GM21786 (cell line): ENCODE measurements around the gene DNAH2.
A peak's percentile ranks its signal among the peaks of the same experiment; 100 is the strongest.

Source experiments
- ATAC-seq: cut with Tn5 transposase; IDR thresholded peaks from one replicate; pipeline ENCODE4 v1.9.1; 2021; ENCODE audit not compliant: unreplicated experiment

The DNAH2 gene

DNA sequence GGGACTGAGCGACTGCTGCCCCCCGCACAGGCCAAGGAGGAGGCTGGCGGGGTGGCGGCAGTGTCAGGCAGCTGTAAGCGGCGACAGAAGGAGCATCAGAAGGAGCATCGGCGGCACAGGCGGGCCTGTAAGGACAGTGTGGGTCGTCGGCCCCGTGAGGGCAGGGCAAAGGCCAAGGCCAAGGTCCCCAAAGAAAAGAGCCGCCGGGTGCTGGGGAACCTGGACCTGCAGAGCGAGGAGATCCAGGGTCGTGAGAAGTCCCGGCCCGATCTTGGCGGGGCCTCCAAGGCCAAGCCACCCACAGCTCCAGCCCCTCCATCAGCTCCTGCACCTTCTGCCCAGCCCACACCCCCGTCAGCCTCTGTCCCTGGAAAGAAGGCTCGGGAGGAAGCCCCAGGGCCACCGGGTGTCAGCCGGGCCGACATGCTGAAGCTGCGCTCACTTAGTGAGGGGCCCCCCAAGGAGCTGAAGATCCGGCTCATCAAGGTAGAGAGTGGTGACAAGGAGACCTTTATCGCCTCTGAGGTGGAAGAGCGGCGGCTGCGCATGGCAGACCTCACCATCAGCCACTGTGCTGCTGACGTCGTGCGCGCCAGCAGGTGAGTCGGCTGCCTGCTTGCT is 131.7 kb downstream of the DNAH2 start:
- ATAC-seq: no peak

DNA sequence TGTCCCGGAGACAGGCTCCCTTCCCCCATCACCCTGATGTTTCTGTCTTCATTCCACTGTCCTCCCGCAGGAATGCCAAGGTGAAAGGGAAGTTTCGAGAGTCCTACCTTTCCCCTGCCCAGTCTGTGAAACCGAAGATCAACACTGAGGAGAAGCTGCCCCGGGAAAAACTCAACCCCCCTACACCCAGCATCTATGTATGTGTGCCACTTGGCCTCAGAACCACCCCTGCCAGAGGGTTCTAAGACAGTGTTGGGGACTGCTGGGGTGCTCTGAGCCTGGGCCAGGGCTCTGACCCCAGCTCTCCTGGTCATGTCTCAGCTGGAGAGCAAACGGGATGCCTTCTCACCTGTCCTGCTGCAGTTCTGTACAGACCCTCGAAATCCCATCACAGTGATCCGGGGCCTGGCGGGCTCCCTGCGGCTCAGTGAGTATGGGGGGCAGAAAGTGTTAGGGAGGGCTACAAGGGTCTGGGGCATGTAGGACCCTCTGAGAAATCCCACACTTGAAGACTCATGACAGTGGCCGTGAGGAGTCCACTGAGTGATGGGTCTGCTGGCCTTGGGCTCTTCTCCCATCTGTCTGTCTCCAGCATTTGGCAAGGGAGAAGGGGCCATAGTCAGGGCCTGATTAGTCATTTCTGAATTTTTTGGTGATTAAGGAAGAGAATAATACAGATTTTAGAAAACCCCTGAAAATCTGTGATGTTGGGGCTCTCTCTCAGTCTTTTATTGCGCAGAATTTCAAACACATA is 132.4 kb downstream of the DNAH2 start:
- ATAC-seq: no peak

GRCh38 chr17:7850701-7851437 is 133.3 kb downstream of the DNAH2 start:
- ATAC-seq: no peak

GRCh38 chr17:7851438-7852261 is 134.1 kb downstream of the DNAH2 start:
- ATAC-seq: peak; percentile 70

GRCh38 chr17:7852262-7852670 is 134.7 kb downstream of the DNAH2 start:
- no peak for ATAC-seq

DNA sequence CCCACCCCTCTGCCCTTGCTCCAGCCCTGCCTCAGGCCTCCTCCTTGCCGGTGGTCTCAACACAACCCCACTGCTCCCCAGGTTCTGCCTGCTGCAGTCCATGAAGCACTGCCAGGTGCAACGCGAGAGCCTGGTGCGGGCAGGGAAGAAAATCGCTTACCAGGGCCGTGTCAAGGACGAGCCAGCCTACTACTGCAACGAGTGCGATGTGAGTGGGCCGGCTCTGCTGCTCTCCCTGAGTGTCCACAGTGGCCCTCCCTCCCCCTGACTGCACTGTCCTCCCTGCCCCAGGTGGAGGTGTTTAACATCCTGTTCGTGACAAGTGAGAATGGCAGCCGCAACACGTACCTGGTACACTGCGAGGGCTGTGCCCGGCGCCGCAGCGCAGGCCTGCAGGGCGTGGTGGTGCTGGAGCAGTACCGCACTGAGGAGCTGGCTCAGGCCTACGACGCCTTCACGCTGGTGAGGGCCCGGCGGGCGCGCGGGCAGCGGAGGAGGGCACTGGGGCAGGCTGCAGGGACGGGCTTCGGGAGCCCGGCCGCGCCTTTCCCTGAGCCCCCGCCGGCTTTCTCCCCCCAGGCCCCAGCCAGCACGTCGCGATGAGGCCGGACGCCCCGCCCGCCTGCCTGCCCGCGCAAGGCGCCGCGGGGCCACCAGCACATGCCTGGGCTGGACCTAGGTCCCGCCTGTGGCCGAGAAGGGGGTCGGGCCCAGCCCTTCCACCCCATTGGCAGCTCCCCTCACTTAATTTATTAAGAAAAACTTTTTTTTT is 135.6 kb downstream of the DNAH2 start:
- no peak for ATAC-seq

- no peak for ATAC-seq
Observed at GRCh38 chr17:7853691-7854038, 136.1 kb downstream of the DNAH2 start.

- no peak for ATAC-seq
Observed at GRCh38 chr17:7854078-7854777, 136.7 kb downstream of the DNAH2 start.

GRCh38 chr17:7854851-7855659 is 137.5 kb downstream of the DNAH2 start, which contains the start of gene TMEM88:
Gene TMEM88, plus strand, starts transcription at chr17:7855066. Its CDS starts 9 bp downstream, at chr17:7855075.
- ATAC-seq: no peak

- ATAC-seq: no peak
Observed at GRCh38 chr17:7855660-7856010, 138.1 kb downstream of the DNAH2 start.

- ATAC-seq: no peak
Observed at GRCh38 chr17:7856011-7856810, 138.7 kb downstream of the DNAH2 start.

DNA sequence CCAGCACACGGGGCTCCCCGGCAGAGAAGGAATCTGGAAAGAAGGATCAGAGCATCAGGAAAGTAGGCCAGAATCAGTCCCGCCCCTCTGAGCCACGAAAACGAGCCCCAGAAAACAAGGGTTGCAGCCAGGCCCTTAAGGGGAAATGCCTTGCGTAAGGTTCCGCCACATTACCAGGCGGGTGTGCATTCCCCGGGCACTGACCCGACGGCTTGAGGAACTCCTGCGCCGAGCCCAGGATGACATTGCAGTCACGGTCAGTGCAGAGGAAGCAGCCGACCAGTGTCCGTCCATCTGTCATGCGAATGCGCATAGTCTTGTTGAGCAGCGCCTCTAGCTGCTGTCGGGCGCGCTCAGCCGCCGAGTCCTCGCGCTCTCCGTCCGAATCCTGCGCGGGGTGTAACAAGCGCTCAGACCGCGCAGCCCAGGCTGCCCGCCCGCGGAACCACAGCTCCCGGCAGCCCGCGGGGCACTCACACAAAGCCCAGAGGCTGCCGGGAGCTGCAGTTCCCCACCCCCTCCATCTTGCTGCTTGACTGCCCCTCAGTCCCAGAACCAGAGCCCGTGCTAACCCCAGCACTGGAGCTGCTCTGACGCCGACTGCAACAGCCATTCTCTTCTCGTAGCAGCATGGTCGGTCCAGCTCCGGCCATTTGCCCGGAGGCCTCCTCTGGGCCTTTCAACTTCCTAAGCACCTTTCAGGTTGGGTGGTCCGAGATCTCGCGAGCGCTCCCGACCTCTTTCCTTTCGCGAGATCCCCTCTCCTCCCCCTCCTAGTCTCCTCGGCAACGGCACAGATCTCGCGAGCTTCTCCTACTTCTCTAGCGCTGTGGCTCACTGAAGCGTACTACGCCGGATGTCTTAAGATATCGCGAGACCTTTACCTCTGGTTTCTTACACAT is 139.5 kb downstream of the DNAH2 start, which contains the start of gene NAA38:
Gene NAA38 (minus strand): TSS at position 749 of the 902 bp plus-strand sequence. CDS start 96 bp downstream, at position 653.
- ATAC-seq: peak; percentile 79

GRCh38 chr17:7857713-7858521 is 140.4 kb downstream of the DNAH2 start, which contains the start of gene CYB5D1:
Gene CYB5D1, plus strand, starts transcription at chr17:7858003. Its CDS starts 132 bp downstream, at chr17:7858135.
- ATAC-seq: peak; percentile 16

GRCh38 chr17:7858522-7858810 is 140.9 kb downstream of the DNAH2 start:
- no peak for ATAC-seq

GRCh38 chr17:7859028-7859427 is 141.5 kb downstream of the DNAH2 start:
- ATAC-seq: no peak

GRCh38 chr17:7862692-7863437 is 145.3 kb downstream of the DNAH2 start:
- no peak for ATAC-seq
